ENCODE results near the gene SLC1A3. TPM values are rescaled to one million over a fixed set of nuclear protein-coding genes. Genes with fewer than 3 reads are reported as not detected.

SLC1A3 gene
- total and polyA plus RNA-seq, 4 donors = 3.4 to 47.6 (median 28.2) TPM

GRCh38 chr5:36679221-36679989, 73.0 kb downstream of the SLC1A3 start:
- H3K4me3 ChIP-seq = no peak overlapping the region
- H3K9me3 ChIP-seq (ENCODE audit: control insufficient read depth in 4 of 4, insufficient read depth in 3 of 4, low read length in 3 of 4) = no peaks in the 10 kb centered on the region
- no peak for TF ChIP-seq CTCF (IDR thresholded peaks at IDR 0.05; ENCODE audit: control extremely low read depth, extremely low read depth)
- peak overlapping the region; percentile 33 to 41 for H3K27ac ChIP-seq (ENCODE audit: low read depth in 1 of 2, low read length in 1 of 2)
- no peaks in the 10 kb centered on the region for H3K27me3 ChIP-seq (ENCODE audit: control insufficient read depth in 3 of 3, insufficient read depth in 3 of 3, low read length in 2 of 3)
- peaks cover 2 to 23% (median 5%) of the 10 kb centered on the region in 5 donors for H3K4me1 ChIP-seq (ENCODE audit: control insufficient read depth in 5 of 5, insufficient read depth in 5 of 5, low read length in 5 of 5)
- no peak for ATAC-seq (ENCODE audit: insufficient read depth, low FRiP score)
- DNase-seq = no peak
- H3K36me3 ChIP-seq (ENCODE audit: control insufficient read depth in 4 of 4, insufficient read depth in 4 of 4, low read length in 4 of 4) = peaks cover 0 to 15% (median 1%) of the 10 kb centered on the region in 4 donors
- H3K9ac ChIP-seq (ENCODE audit: insufficient read depth in 1 of 2, low read length in 2 of 2) = no peak overlapping the region
- WGBS, 2 donors = 84 to 89% methylated on average over 8 of the region's 8 CpGs

DNA sequence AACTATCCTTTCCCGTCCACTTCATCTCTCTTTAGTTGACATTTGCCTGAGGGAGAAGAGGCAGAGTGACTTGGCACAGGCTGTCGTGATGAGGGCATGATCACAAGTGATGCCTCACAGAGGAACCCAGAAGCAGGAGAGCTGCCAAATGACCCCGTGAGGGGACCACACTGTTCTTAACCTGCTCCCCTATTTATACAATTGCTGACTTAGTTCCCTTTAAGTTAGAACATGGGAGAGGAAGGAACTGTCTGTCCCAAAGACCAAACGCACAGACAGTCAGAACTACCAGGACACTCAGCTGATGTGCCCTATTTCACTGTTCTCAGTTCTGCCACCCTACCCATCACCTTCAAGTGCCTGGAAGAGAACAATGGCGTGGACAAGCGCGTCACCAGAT, 73.7 kb downstream of the SLC1A3 start:
- no peak for ATAC-seq (ENCODE audit: insufficient read depth, low FRiP score)
- TF ChIP-seq CTCF (IDR thresholded peaks at IDR 0.05; ENCODE audit: control extremely low read depth, extremely low read depth) = no peak
- WGBS, 2 donors = 66 to 80% methylated on average over 7 of the region's 7 CpGs
- no peak for DNase-seq
- peaks cover 0 to 29% (median 9%) of the 10 kb centered on the region in 5 donors for H3K4me1 ChIP-seq (ENCODE audit: control insufficient read depth in 5 of 5, insufficient read depth in 5 of 5, low read length in 5 of 5)
- H3K4me3 ChIP-seq = no peak overlapping the region
- H3K9me3 ChIP-seq (ENCODE audit: control insufficient read depth in 4 of 4, insufficient read depth in 3 of 4, low read length in 3 of 4) = no peaks in the 10 kb centered on the region
- H3K36me3 ChIP-seq (ENCODE audit: control insufficient read depth in 4 of 4, insufficient read depth in 4 of 4, low read length in 4 of 4) = peaks cover 0 to 15% (median 1%) of the 10 kb centered on the region in 4 donors
- no peaks in the 10 kb centered on the region for H3K27me3 ChIP-seq (ENCODE audit: control insufficient read depth in 3 of 3, insufficient read depth in 3 of 3, low read length in 2 of 3)
- H3K27ac ChIP-seq (ENCODE audit: low read depth in 1 of 2, low read length in 1 of 2) = peak overlapping the region in 1 of 2 donors; percentile 80
- H3K9ac ChIP-seq (ENCODE audit: insufficient read depth in 1 of 2, low read length in 2 of 2) = no peak overlapping the region

GRCh38 chr5:36681711-36682110, 75.3 kb downstream of the SLC1A3 start:
- no peak for TF ChIP-seq CTCF (IDR thresholded peaks at IDR 0.05; ENCODE audit: control extremely low read depth, extremely low read depth)
- ATAC-seq (ENCODE audit: insufficient read depth, low FRiP score) = no peak
- Histone ChIP-seq H3K27ac (ENCODE audit: low read depth in 1 of 2, low read length in 1 of 2) (peak overlapping the region in 1 of 2 donors; percentile 4), H3K36me3 (ENCODE audit: control insufficient read depth in 4 of 4, insufficient read depth in 4 of 4, low read length in 4 of 4) (peaks cover 0 to 17% (median 1%) of the 10 kb centered on the region in 4 donors), H3K9ac (ENCODE audit: insufficient read depth in 1 of 2, low read length in 2 of 2) (no peak overlapping the region), H3K27me3 (ENCODE audit: control insufficient read depth in 3 of 3, insufficient read depth in 3 of 3, low read length in 2 of 3) (no peaks in the 10 kb centered on the region), H3K9me3 (ENCODE audit: control insufficient read depth in 4 of 4, insufficient read depth in 3 of 4, low read length in 3 of 4) (no peaks in the 10 kb centered on the region), H3K4me1 (ENCODE audit: control insufficient read depth in 5 of 5, insufficient read depth in 5 of 5, low read length in 5 of 5) (peaks cover 0 to 37% (median 9%) of the 10 kb centered on the region in 5 donors), H3K4me3 (no peak overlapping the region)
- WGBS, 2 donors = 27 to 60% methylated on average over 1 of the region's 1 CpG
- no peak for DNase-seq
